ENCODE results near the gene ADAMTS12. TPM values are rescaled to one million over a fixed set of nuclear protein-coding genes. Genes with fewer than 3 reads are reported as not detected.

ADAMTS12 gene
- total RNA-seq, 1 experiment from 2014 or later: 0.18 TPM

GRCh38 chr5:33531824-33532223, 360.0 kb downstream of the ADAMTS12 start:
- Histone ChIP-seq H4K20me1 (ENCODE audit: low read length) (no peaks in the 10 kb centered on the region), H3K36me3 (ENCODE audit: low read depth, low read length) (no peaks in the 10 kb centered on the region), H3K4me2 (ENCODE audit: low read length) (no peak overlapping the region), H3K4me1 (ENCODE audit: insufficient read depth, low read length) (no peaks in the 10 kb centered on the region), H3K27ac (ENCODE audit: low read length) (no peak overlapping the region), H3K27me3 (ENCODE audit: low read length) (no peaks in the 10 kb centered on the region), H3K9me3 (ENCODE audit: low read length) (no peaks in the 10 kb centered on the region), H2AFZ (ENCODE audit: low read length) (no peak overlapping the region), H3K9ac (ENCODE audit: low read length) (no peak overlapping the region), H3K79me2 (ENCODE audit: low read length) (no peaks in the 10 kb centered on the region), H3K4me3 (ENCODE audit: low read length) (no peak overlapping the region), H3K9me2 (replicated peaks; ENCODE audit: low read length) (no peaks in the 10 kb centered on the region), H3F3A (ENCODE audit: low read length, unreplicated experiment) (no peaks in the 10 kb centered on the region)
- no TSS peak for BruUV-seq (replicated peaks)
- POLR2A ChIA-PET (ENCODE audit: unreplicated experiment): no interaction called here
- TF ChIP-seq EZH2phosphoT487 (IDR thresholded peaks at IDR 0.05; ENCODE audit: borderline replicate concordance, low read length) (no peak), EZH2 (IDR thresholded peaks at IDR 0.05; ENCODE audit: low read length, unreplicated experiment) (no peak), CTCF (conservative IDR thresholded peaks at IDR 0.05; ENCODE audit: low read depth, low read length) (no peak)
- no peak for DNase-seq
- no peak for ATAC-seq
- CTCF ChIA-PET: no interaction called here
- intact Hi-C loops (cut with micrococcal nuclease): no loop called here

- Histone ChIP-seq H3K9me2 (replicated peaks; ENCODE audit: low read length) (no peaks in the 10 kb centered on the region), H2AFZ (ENCODE audit: low read length) (no peak overlapping the region), H3K9me3 (ENCODE audit: low read length) (no peaks in the 10 kb centered on the region), H3K27me3 (ENCODE audit: low read length) (no peaks in the 10 kb centered on the region), H3K4me2 (ENCODE audit: low read length) (no peak overlapping the region), H3K4me3 (ENCODE audit: low read length) (no peak overlapping the region), H3K79me2 (ENCODE audit: low read length) (no peaks in the 10 kb centered on the region), H4K20me1 (ENCODE audit: low read length) (no peaks in the 10 kb centered on the region), H3K4me1 (ENCODE audit: insufficient read depth, low read length) (no peaks in the 10 kb centered on the region), H3K9ac (ENCODE audit: low read length) (no peak overlapping the region), H3F3A (ENCODE audit: low read length, unreplicated experiment) (no peaks in the 10 kb centered on the region), H3K27ac (ENCODE audit: low read length) (no peak overlapping the region), H3K36me3 (ENCODE audit: low read depth, low read length) (no peaks in the 10 kb centered on the region)
- intact Hi-C loops (cut with micrococcal nuclease): no loop called here
- POLR2A ChIA-PET (ENCODE audit: unreplicated experiment): no interaction called here
- no peak for ATAC-seq
- no peak for DNase-seq
- no TSS peak for BruUV-seq (replicated peaks)
- no peak for TF ChIP-seq EZH2phosphoT487 (IDR thresholded peaks at IDR 0.05; ENCODE audit: borderline replicate concordance, low read length)
- TF ChIP-seq EZH2 (IDR thresholded peaks at IDR 0.05; ENCODE audit: low read length, unreplicated experiment): no peak
- no peak for TF ChIP-seq CTCF (conservative IDR thresholded peaks at IDR 0.05; ENCODE audit: low read depth, low read length)
- CTCF ChIA-PET: no interaction called here
Measured at GRCh38 chr5:33531037-33531298, 360.8 kb downstream of the ADAMTS12 start.

- H3K27me3 ChIP-seq (ENCODE audit: low read length): no peaks in the 10 kb centered on the region
- no peak overlapping the region for H3K4me3 ChIP-seq (ENCODE audit: low read length)
- H3K79me2 ChIP-seq (ENCODE audit: low read length): no peaks in the 10 kb centered on the region
- no peaks in the 10 kb centered on the region for H4K20me1 ChIP-seq (ENCODE audit: low read length)
- DNase-seq (no peak), ATAC-seq (no peak)
- POLR2A ChIA-PET (ENCODE audit: unreplicated experiment): no interaction called here
- no peak overlapping the region for H3K27ac ChIP-seq (ENCODE audit: low read length)
- H3K4me2 ChIP-seq (ENCODE audit: low read length): no peak overlapping the region
- intact Hi-C loops (cut with micrococcal nuclease): no loop called here
- no TSS peak for BruUV-seq (replicated peaks)
- H3K9me3 ChIP-seq (ENCODE audit: low read length): no peaks in the 10 kb centered on the region
- H3K36me3 ChIP-seq (ENCODE audit: low read depth, low read length): no peaks in the 10 kb centered on the region
- H3K9me2 ChIP-seq (replicated peaks; ENCODE audit: low read length): no peaks in the 10 kb centered on the region
- H3F3A ChIP-seq (ENCODE audit: low read length, unreplicated experiment): no peaks in the 10 kb centered on the region
- no peaks in the 10 kb centered on the region for H3K4me1 ChIP-seq (ENCODE audit: insufficient read depth, low read length)
- CTCF ChIA-PET: no interaction called here
- TF ChIP-seq EZH2phosphoT487 (IDR thresholded peaks at IDR 0.05; ENCODE audit: borderline replicate concordance, low read length): no peak
- TF ChIP-seq EZH2 (IDR thresholded peaks at IDR 0.05; ENCODE audit: low read length, unreplicated experiment): no peak
- TF ChIP-seq CTCF (conservative IDR thresholded peaks at IDR 0.05; ENCODE audit: low read depth, low read length): no peak
- H2AFZ ChIP-seq (ENCODE audit: low read length): no peak overlapping the region
- H3K9ac ChIP-seq (ENCODE audit: low read length): no peak overlapping the region
Measured at GRCh38 chr5:33530183-33531036, 361.4 kb downstream of the ADAMTS12 start.
